ENCODE measurements around the gene UGT1A7. TPM values are rescaled to one million over a fixed set of nuclear protein-coding genes. Genes with fewer than 3 reads are reported as not detected.
A peak's percentile ranks its signal among the peaks of the same experiment; 100 is the strongest.
"Not testable (repeated sequence)": the region's sequence is repeated elsewhere in the genome, so short reads cannot be mapped to it uniquely, and the experiment has no call there.

The UGT1A7 gene
- polyA plus RNA-seq, 1 donor (not counting 4 experiments of a cell fraction or from before 2014, with no cell fraction given), result 0.87 TPM

DNA sequence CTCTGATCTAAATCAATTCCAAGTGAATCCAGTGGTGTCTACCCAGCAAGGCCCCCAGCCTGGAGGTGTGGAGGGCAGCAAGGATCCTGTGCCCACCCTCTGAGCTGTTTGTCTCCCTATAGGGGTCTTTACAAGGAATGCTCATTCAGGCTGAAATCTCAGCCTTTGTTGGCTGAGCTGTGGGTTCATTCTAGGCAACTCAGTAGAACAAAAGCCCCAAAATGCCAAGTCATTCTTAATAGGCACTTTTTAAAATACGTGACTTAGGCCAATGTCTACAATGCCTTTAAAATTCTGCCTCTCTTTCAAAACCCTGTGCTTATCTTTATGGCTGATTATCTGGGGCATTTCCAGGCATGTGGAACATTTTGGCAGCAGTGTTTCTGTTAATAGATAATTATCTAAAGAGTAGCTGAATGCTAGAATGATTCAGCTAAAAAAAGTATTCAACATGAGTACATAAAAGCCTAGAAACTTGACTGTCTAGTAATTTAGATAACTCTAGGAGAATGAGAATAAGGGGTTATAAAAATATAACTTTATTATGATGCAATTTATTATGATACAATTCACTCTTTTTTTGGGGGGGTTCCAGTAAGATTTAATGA is 18.4 kb downstream of the UGT1A7 start:
- no peaks in the 10 kb centered on the region for H4K20me1 ChIP-seq (ENCODE audit: control insufficient read depth, extremely low read depth, insufficient read depth, low read length)
- H3K9me1 ChIP-seq (ENCODE audit: control insufficient read depth, extremely low read depth, insufficient read depth, low read length), result no peaks in the 10 kb centered on the region
- TF ChIP-seq CTCF (optimal IDR thresholded peaks at IDR 0.05 in 1 of 3, IDR thresholded peaks at IDR 0.05 in 1 of 3, conservative IDR thresholded peaks at IDR 0.05 in 1 of 3; ENCODE audit: extremely low read depth in 1 of 3, insufficient read depth in 2 of 3, low read length in 3 of 3), result no peak
- TF ChIP-seq EZH2 (IDR thresholded peaks at IDR 0.05; ENCODE audit: low read length), result no peak
- peak overlapping the region; percentile 63 for H3K9ac ChIP-seq (ENCODE audit: control insufficient read depth, extremely low read depth, insufficient read depth, low read length)
- FAIRE-seq, result peak; percentile 41
- no peak overlapping the region for H3K4me3 ChIP-seq (ENCODE audit: control insufficient read depth in 2 of 3, extremely low read depth in 1 of 3, insufficient read depth in 2 of 3, low read depth in 1 of 3, low read length in 3 of 3)
- peaks cover 17% of the 10 kb centered on the region for H3K4me1 ChIP-seq (ENCODE audit: control insufficient read depth, extremely low read depth, insufficient read depth, low read length)
- no peaks in the 10 kb centered on the region for H3K27me3 ChIP-seq (ENCODE audit: control insufficient read depth, extremely low read depth, insufficient read depth, low read length)
- H3K27ac ChIP-seq (ENCODE audit: control insufficient read depth, insufficient read depth, low read length), result peak overlapping the region; percentile 80
- no peaks in the 10 kb centered on the region for H3K9me3 ChIP-seq (ENCODE audit: control insufficient read depth, low read depth, low read length)
- H2AFZ ChIP-seq (ENCODE audit: control insufficient read depth, low read length), result no peak overlapping the region
- dilution Hi-C loops (cut with MboI; ENCODE audit: extremely low pct_ligation_motif_present, low sequenced_read_pairs), result no loop called here
- H3K4me2 ChIP-seq (ENCODE audit: control insufficient read depth, extremely low read depth, insufficient read depth, low read depth, low read length), result peak overlapping the region; percentile 57
- H3K36me3 ChIP-seq (ENCODE audit: control insufficient read depth in 2 of 2, extremely low read depth in 1 of 2, insufficient read depth in 2 of 2, low read length in 2 of 2), result peaks cover 0 to 8% of the 10 kb centered on the region in 2 experiments
- DNase-seq (ENCODE audit: low read depth, low spot score), result no peak
- H3K79me2 ChIP-seq (ENCODE audit: control insufficient read depth, insufficient read depth, low read length), result peaks cover 62% of the 10 kb centered on the region

- H3K4me3 ChIP-seq (ENCODE audit: control insufficient read depth in 2 of 3, extremely low read depth in 1 of 3, insufficient read depth in 2 of 3, low read depth in 1 of 3, low read length in 3 of 3); H2AFZ ChIP-seq (ENCODE audit: control insufficient read depth, low read length); H3K27ac ChIP-seq (ENCODE audit: control insufficient read depth, insufficient read depth, low read length); dilution Hi-C loops (cut with MboI; ENCODE audit: extremely low pct_ligation_motif_present, low sequenced_read_pairs); H3K9me1 ChIP-seq (ENCODE audit: control insufficient read depth, extremely low read depth, insufficient read depth, low read length); H3K9ac ChIP-seq (ENCODE audit: control insufficient read depth, extremely low read depth, insufficient read depth, low read length); FAIRE-seq; DNase-seq (ENCODE audit: low read depth, low spot score); H3K27me3 ChIP-seq (ENCODE audit: control insufficient read depth, extremely low read depth, insufficient read depth, low read length); H4K20me1 ChIP-seq (ENCODE audit: control insufficient read depth, extremely low read depth, insufficient read depth, low read length); H3K9me3 ChIP-seq (ENCODE audit: control insufficient read depth, low read depth, low read length); H3K36me3 ChIP-seq (ENCODE audit: control insufficient read depth in 2 of 2, extremely low read depth in 1 of 2, insufficient read depth in 2 of 2, low read length in 2 of 2); H3K4me2 ChIP-seq (ENCODE audit: control insufficient read depth, extremely low read depth, insufficient read depth, low read depth, low read length): not testable (repeated sequence)
- Histone ChIP-seq H3K4me1 (ENCODE audit: control insufficient read depth, extremely low read depth, insufficient read depth, low read length) (peaks cover 22% of the 10 kb centered on the region), H3K79me2 (ENCODE audit: control insufficient read depth, insufficient read depth, low read length) (peaks cover 55% of the 10 kb centered on the region)
These were observed 19.1 kb downstream of the UGT1A7 start for GRCh38 chr2:233700842-233701241.

GRCh38 chr2:233702238-233702637 is 20.5 kb downstream of the UGT1A7 start:
- Histone ChIP-seq H2AFZ (ENCODE audit: control insufficient read depth, low read length) (no peak overlapping the region), H3K9ac (ENCODE audit: control insufficient read depth, extremely low read depth, insufficient read depth, low read length) (no peak overlapping the region), H3K4me1 (ENCODE audit: control insufficient read depth, extremely low read depth, insufficient read depth, low read length) (peaks cover 31% of the 10 kb centered on the region), H3K4me2 (ENCODE audit: control insufficient read depth, extremely low read depth, insufficient read depth, low read depth, low read length) (no peak overlapping the region), H3K36me3 (ENCODE audit: control insufficient read depth in 2 of 2, extremely low read depth in 1 of 2, insufficient read depth in 2 of 2, low read length in 2 of 2) (peaks cover 0 to 8% of the 10 kb centered on the region in 2 experiments), H3K27ac (ENCODE audit: control insufficient read depth, insufficient read depth, low read length) (no peak overlapping the region), H3K4me3 (ENCODE audit: control insufficient read depth in 2 of 3, extremely low read depth in 1 of 3, insufficient read depth in 2 of 3, low read depth in 1 of 3, low read length in 3 of 3) (no peak overlapping the region), H3K9me1 (ENCODE audit: control insufficient read depth, extremely low read depth, insufficient read depth, low read length) (no peaks in the 10 kb centered on the region), H3K27me3 (ENCODE audit: control insufficient read depth, extremely low read depth, insufficient read depth, low read length) (no peaks in the 10 kb centered on the region), H3K79me2 (ENCODE audit: control insufficient read depth, insufficient read depth, low read length) (peaks cover 43% of the 10 kb centered on the region), H3K9me3 (ENCODE audit: control insufficient read depth, low read depth, low read length) (no peaks in the 10 kb centered on the region), H4K20me1 (ENCODE audit: control insufficient read depth, extremely low read depth, insufficient read depth, low read length) (no peaks in the 10 kb centered on the region)
- DNase-seq (ENCODE audit: low read depth, low spot score) (no peak), FAIRE-seq (no peak)
- dilution Hi-C loops (cut with MboI; ENCODE audit: extremely low pct_ligation_motif_present, low sequenced_read_pairs), result no loop called here
- TF ChIP-seq EZH2 (IDR thresholded peaks at IDR 0.05; ENCODE audit: low read length) (no peak), CTCF (optimal IDR thresholded peaks at IDR 0.05 in 1 of 3, IDR thresholded peaks at IDR 0.05 in 1 of 3, conservative IDR thresholded peaks at IDR 0.05 in 1 of 3; ENCODE audit: extremely low read depth in 1 of 3, insufficient read depth in 2 of 3, low read length in 3 of 3) (no peak)
